K562 (cell line): Measurements from ENCODE around the gene PRPSAP2. TPM values are rescaled to one million over a fixed set of nuclear protein-coding genes. Genes with fewer than 3 reads are reported as not detected.

ENCODE experiments used
- ATAC-seq: fragments of 200-7000 bp; cut with Tn5 transposase; 3 replicates; pipeline ENCODE4 v1.9.1; 2020; ENCODE audit warnings: moderate library complexity
- BruUV-seq: library from RNA; stranded (reverse); fragments of 400-500 nt; replicated peaks from 2 replicates; lab custom pipeline; 2021; lab: Mats Ljungman, UMichigan
- CTCF ChIA-PET: fragments of 300-600 bp; formaldehyde crosslinking; extraction: SDS; loops from one replicate; lab custom pipeline; 2021; ENCODE audit warnings: low intra/inter-chr PET ratio; lab: Yijun Ruan, JAX
- POLR2A ChIA-PET: fragments of 300-600, 350-650 bp; sonication (Branson Sonifier 250); formaldehyde crosslinking; extraction: SDS; loops from one replicate; lab custom pipeline; 2021; ENCODE audit warnings: antibody characterized with exemption, inconsistent platforms; lab: Yijun Ruan, JAX
- DNase-seq, 4 experiments: peaks; one replicate each; pipeline versions ENCODE4 v3.0.0 to v3.0.0-alpha.2; 2011 to 2018; ENCODE audit warnings: low spot score in 3 of 4, mixed read lengths in 3 of 4; ENCODE audit errors: extremely low read depth in 1 of 4
- FAIRE-seq: peaks from 2 replicates; lab custom pipeline; 2011; peaks lifted over from hg19 to GRCh38; lab: Jason Lieb, UNC
- H2AFZ ChIP-seq: 2 replicates; pipeline ENCODE4 v1.6.0; 2011; ENCODE audit warnings: low read depth, low read length, control low read depth, inconsistent platforms
- H3K27ac ChIP-seq: fragments of 200-600 bp; 3 replicates; pipeline ENCODE4 v1.8.0; 2011; ENCODE audit warnings: low read depth, mild to moderate bottlenecking, control low read depth, inconsistent platforms, low read length, moderate library complexity, mixed read lengths; ENCODE audit errors: extremely low read depth
- H3K27me3 ChIP-seq, 2 experiments: fragments of 300-600 bp in 1 of 2; 2 replicates in 1 of 2; 3 replicates in 1 of 2; pipeline versions ENCODE4 v1.6.0 to v1.8.0; 2011; ENCODE audit warnings: inconsistent platforms in 2 of 2, low read length in 2 of 2, mild to moderate bottlenecking in 1 of 2, mixed read lengths in 1 of 2, moderate library complexity in 1 of 2; ENCODE audit not compliant: control insufficient read depth in 2 of 2, insufficient read depth in 2 of 2
- H3K36me3 ChIP-seq: fragments of 300-600 bp; 3 replicates; pipeline ENCODE4 v1.8.0; 2011; ENCODE audit warnings: mild to moderate bottlenecking, low read length, inconsistent platforms; ENCODE audit not compliant: control insufficient read depth, insufficient read depth
- H3K4me1 ChIP-seq, 2 experiments: fragments of 200-600 bp in 1 of 2; replicated peaks in 1 of 2; 2 replicates in 1 of 2; 3 replicates in 1 of 2; pipeline versions ENCODE4 v1.5.1 to v1.8.0; 2011; ENCODE audit warnings: inconsistent platforms in 2 of 2, low read length in 2 of 2, mild to moderate bottlenecking in 1 of 2, mixed read lengths in 1 of 2, moderate library complexity in 1 of 2; ENCODE audit not compliant: control insufficient read depth in 2 of 2, insufficient read depth in 2 of 2
- H3K4me2 ChIP-seq: 2 replicates; pipeline ENCODE4 v1.6.1; 2011; ENCODE audit warnings: low read length, control low read depth, inconsistent platforms, mixed read lengths; ENCODE audit not compliant: insufficient read depth
- H3K4me3 ChIP-seq: fragments of 200-600 bp; sonication (generic), shearing (Covaris generic); 2 replicates; pipeline ENCODE4 v1.5.1; 2016; ENCODE audit warnings: control low read depth, inconsistent platforms
- H3K79me2 ChIP-seq: fragments of 200-600 bp; 3 replicates; pipeline ENCODE4 v1.8.0; 2011; ENCODE audit warnings: low read length, inconsistent platforms; ENCODE audit not compliant: control insufficient read depth, insufficient read depth
- H3K9ac ChIP-seq, 2 experiments: 2 replicates each; pipeline versions ENCODE4 v1.6.0 to v1.6.1; 2011; ENCODE audit warnings: low read depth in 2 of 2, low read length in 2 of 2, control low read depth in 1 of 2, inconsistent platforms in 1 of 2, mild to moderate bottlenecking in 1 of 2, mixed read lengths in 1 of 2; ENCODE audit not compliant: insufficient read depth in 1 of 2
- H3K9me1 ChIP-seq: one replicate; pipeline ENCODE4 v1.6.0; 2011; ENCODE audit warnings: inconsistent platforms, mild to moderate bottlenecking, low read length, moderate library complexity; ENCODE audit not compliant: control insufficient read depth, insufficient read depth
- H3K9me3 ChIP-seq: replicated peaks from 2 replicates; pipeline ENCODE4 v1.5.1; 2011; ENCODE audit warnings: low read depth, low read length, inconsistent platforms; ENCODE audit not compliant: control insufficient read depth, insufficient read depth
- H4K20me1 ChIP-seq: replicated peaks from 2 replicates; pipeline ENCODE4 v1.6.1; 2011; ENCODE audit warnings: low read length, inconsistent platforms, mixed read lengths; ENCODE audit not compliant: control insufficient read depth, insufficient read depth
- ETS2 ChIP-seq: IDR thresholded peaks from 2 replicates; pipeline ENCODE4 v1.6.1; 2016; ENCODE audit warnings: borderline replicate concordance, missing genetic modification characterization, mild to moderate bottlenecking, moderate library complexity, missing compliant biosample characterization; ENCODE audit not compliant: poor library complexity, severe bottlenecking
- HDAC1 ChIP-seq, 2 experiments: fragments of 450-650 bp; IDR thresholded peaks; 2 replicates each; pipeline ENCODE4 v1.6.1; 2016 to 2017; ENCODE audit warnings: inconsistent platforms in 1 of 2, mild to moderate bottlenecking in 1 of 2, moderate library complexity in 1 of 2
- RBBP5 ChIP-seq: fragments of 200-600 bp; sonication (generic); IDR thresholded peaks from 2 replicates; pipeline ENCODE4 v1.6.1; 2012; ENCODE audit warnings: borderline replicate concordance, mild to moderate bottlenecking, low read length, control low read depth, inconsistent platforms; ENCODE audit not compliant: insufficient read depth, poor library complexity, severe bottlenecking
- RUNX1 ChIP-seq: sonication (generic); IDR thresholded peaks from 2 replicates; pipeline ENCODE4 v1.6.1; 2016; ENCODE audit warnings: antibody characterized with exemption, low read depth
- STAT6 ChIP-seq: sonication (generic); formaldehyde crosslinking; IDR thresholded peaks from 2 replicates; pipeline ENCODE4 v1.8.1; 2023; ENCODE audit warnings: mild to moderate bottlenecking, missing genetic modification reagents
- WGBS: fragments of 100-300 bp; shearing (Covaris generic); methylation state at CpG from one replicate; pipeline ENCODE4 v1.1.6; 2016; ENCODE audit warnings: low coverage, mixed read lengths; ENCODE audit not compliant: insufficient coverage; ENCODE audit errors: missing lambda C conversion rate; 5-methylcytosine and 5-hydroxymethylcytosine counted together
- in situ Hi-C: fragments of 300-500 bp; cut with MboI; formaldehyde crosslinking; loops from 4 replicates; pipeline ENCODE4 v1.15.0; 2018; ENCODE audit warnings: inconsistent platforms, mixed read lengths
- intact Hi-C: fragments of 100-400 bp; cut with micrococcal nuclease; formaldehyde crosslinking; loops from 2 replicates; pipeline ENCODE4 v1.14.2; 2022
- polyA plus RNA-seq, 8 experiments: library from polyadenylated mRNA; depleted of rRNA in 4 of 8; stranded (reverse) in 5 of 8; unstranded in 3 of 8; fragments of >200 nt; fragmentation: Nextera tagmentation in 2 of 8; fragmentation: Illumina TruSeq in 1 of 8; extraction: Ambion mirVana in 2 of 8; extraction: Trizol in 1 of 8; gene quantifications; 2 replicates each; pipeline versions ENCODE4 v1.2.1 to v1.2.3, GENCODE V29; 2011 to 2014; ENCODE audit warnings: inconsistent platforms in 1 of 8, missing spikeins in 1 of 8
- total RNA-seq, 7 experiments: library from RNA; depleted of rRNA in 6 of 7; stranded (reverse); fragments of >200 nt in 6 of 7; fragmentation: Illumina TruSeq in 2 of 7; extraction: Trizol in 2 of 7; gene quantifications; 2 replicates each; pipeline versions ENCODE4 v1.2.1 to v1.2.3, GENCODE V29; 2011 to 2021; ENCODE audit warnings: low replicate concordance in 1 of 7

The PRPSAP2 gene
- total and polyA plus RNA-seq, 9 of the 15 experiments (the other 6 are each of a cell fraction or from before 2014, with no cell fraction given), result 15.5 to 56.7 (median 35.7) TPM

GRCh38 chr17:18975597-18975996, 117.7 kb downstream of the PRPSAP2 start (continued):
- TF ChIP-seq HDAC1 (IDR thresholded peaks at IDR 0.05), result no peak
- no peak for TF ChIP-seq STAT6 (CRISPR knock-in tag)

GRCh38 chr17:18976201-18976600, 118.3 kb downstream of the PRPSAP2 start:
- Histone ChIP-seq H3K9me1 (no peaks in the 10 kb centered on the region), H4K20me1 (no peaks in the 10 kb centered on the region), H3K27me3 (no peaks in the 10 kb centered on the region), H3K27ac (no peak overlapping the region), H3K4me2 (no peak overlapping the region)
- in situ Hi-C loops, result loop anchor here (5.0 kb wide), 1 partner anchor 41 kb away; no protein-coding TSS in a partner anchor
- no peak for DNase-seq
- CTCF ChIA-PET, result no interaction called here
- TF ChIP-seq RBBP5 (no peak), ETS2 (tag) (no peak), RUNX1 (no peak)
- TF ChIP-seq, all 486 proteins: peak for 0
- H3K4me3 ChIP-seq, result no peak overlapping the region
- H2AFZ ChIP-seq, result no peak overlapping the region
- peaks cover 42% of the 10 kb centered on the region; the same call in 1 of the 3 replicates for H3K36me3 ChIP-seq
- H3K9me3 ChIP-seq, result no peaks in the 10 kb centered on the region
- peaks cover 0 to 30% of the 10 kb centered on the region in 2 experiments; a peak in 3 of 5 replicates for H3K4me1 ChIP-seq
- POLR2A ChIA-PET, result interaction anchor here (0.6 to 0.9 kb wide), 3 partner anchors 15 to 25 kb away, joined by 3 to 4 read pairs (median 3); no protein-coding TSS in a partner anchor
- BruUV-seq, result no TSS peak
- ATAC-seq (no peak), FAIRE-seq (no peak)
- intact Hi-C loops, result no loop called here
- H3K9ac ChIP-seq, result no peak overlapping the region
- 89% methylated on average over 3 of the region's 4 CpGs for WGBS
- H3K79me2 ChIP-seq, result no peaks in the 10 kb centered on the region
